K562 treated with DMSO at 1 percent for 24 hours (cell line): ENCODE measurements around the gene TBX19. TPM values are rescaled to one million over a fixed set of nuclear protein-coding genes. Genes with fewer than 3 reads are reported as not detected.

Experiments
- total RNA-seq: library from RNA; unstranded; fragments of 300-600 nt; gene quantifications from 2 replicates; pipeline ENCODE4 v1.2.3, GENCODE V29; 2022; ENCODE audit warnings: low read depth; ENCODE audit not compliant: insufficient read depth

The TBX19 gene
- 3.0 and 3.1 TPM in 2 replicates for total RNA-seq

DNA sequence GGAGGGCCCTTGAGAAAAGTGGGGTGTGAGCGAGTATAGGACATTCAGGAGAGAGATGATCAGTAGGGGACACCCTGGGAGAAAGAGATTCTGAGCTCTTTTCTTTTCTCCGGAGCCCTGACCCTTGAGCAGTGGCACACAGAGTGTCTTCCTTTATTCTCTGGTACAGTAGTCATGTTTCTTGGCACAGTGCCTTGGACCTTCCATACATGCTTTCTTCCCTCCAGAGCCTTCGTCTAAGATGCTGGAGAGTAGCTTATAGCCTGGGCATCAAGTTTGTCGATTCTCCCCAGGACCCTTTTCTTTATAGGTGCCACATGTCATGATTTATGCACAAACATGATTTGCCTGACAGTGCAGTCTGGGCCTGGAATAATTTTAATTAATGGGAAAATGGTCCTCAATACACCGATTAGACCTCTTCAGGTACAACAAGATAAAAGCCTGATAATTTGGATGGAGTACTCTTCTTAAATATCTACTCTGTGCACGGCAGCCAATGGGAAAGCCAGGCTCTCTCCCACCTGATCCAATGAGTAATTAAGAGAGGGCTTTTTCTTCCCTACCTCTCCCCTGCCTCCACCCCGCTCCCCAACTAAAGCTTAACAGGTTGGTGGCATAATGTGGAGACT, at the start of gene TBX19:
Gene TBX19, plus strand, starts transcription at position 582 of the 632 bp plus-strand sequence. CDS start 214 bp downstream, outside the sequence.

Other genes with a start within 250 kb of the TBX19 start
- 3.5 and 5.1 TPM in 2 replicates for gene GPR161, start 143.9 kb upstream of the TBX19 start, total RNA-seq
- gene TIPRL, start 101.9 kb upstream of the TBX19 start, total RNA-seq = 22.7 and 26.9 TPM in 2 replicates
- gene SFT2D2, start 54.9 kb upstream of the TBX19 start, total RNA-seq = 5.0 and 5.8 TPM in 2 replicates